Hepatocyte (in vitro differentiated cells): ENCODE data around the gene CD93.

Source experiments
- CTCF ChIP-seq: fragments of 200-600 bp; sonication (generic); IDR thresholded peaks from 2 replicates; pipeline ENCODE4 v1.5.1; 2016; ENCODE audit warnings: antibody characterized with exemption, mild to moderate bottlenecking; ENCODE audit not compliant: poor library complexity
- EZH2 ChIP-seq: fragments of 200-600 bp; sonication (generic); IDR thresholded peaks from 2 replicates; pipeline ENCODE4 v1.6.1; 2016; ENCODE audit warnings: antibody characterized with exemption, mild to moderate bottlenecking, borderline replicate concordance
- EZH2phosphoT487 ChIP-seq: fragments of 200-600 bp; sonication (generic); IDR thresholded peaks from one replicate; pipeline ENCODE4 v1.6.1; 2018; ENCODE audit warnings: antibody characterized with exemption, mild to moderate bottlenecking, low read depth, moderate library complexity; ENCODE audit not compliant: unreplicated experiment, severe bottlenecking

GRCh38 chr20:23059001-23059400 is 27.1 kb downstream of the CD93 start:
- TF ChIP-seq CTCF: no peak
- no peak for TF ChIP-seq EZH2
- TF ChIP-seq EZH2phosphoT487: no peak
